ENCODE measurements around the gene DEPP1.

The DEPP1 gene

GRCh38 chr10:44977287-44978212, 1.1 kb downstream of the DEPP1 start:
- no peak for DNase-seq

- DNase-seq: no peak
Observed at GRCh38 chr10:44976352-44977198, 2.0 kb downstream of the DEPP1 start.

GRCh38 chr10:44975431-44976331, 2.9 kb downstream of the DEPP1 start:
- no peak for DNase-seq

- DNase-seq: peak; percentile 60
Observed at GRCh38 chr10:44974628-44975430, 3.8 kb downstream of the DEPP1 start.

GRCh38 chr10:44974082-44974627, 4.5 kb downstream of the DEPP1 start:
- no peak for DNase-seq

- no peak for DNase-seq
Observed at GRCh38 chr10:44973323-44974081, 5.1 kb downstream of the DEPP1 start.

GRCh38 chr10:44972874-44973306, 5.7 kb downstream of the DEPP1 start:
- DNase-seq: no peak

DNA sequence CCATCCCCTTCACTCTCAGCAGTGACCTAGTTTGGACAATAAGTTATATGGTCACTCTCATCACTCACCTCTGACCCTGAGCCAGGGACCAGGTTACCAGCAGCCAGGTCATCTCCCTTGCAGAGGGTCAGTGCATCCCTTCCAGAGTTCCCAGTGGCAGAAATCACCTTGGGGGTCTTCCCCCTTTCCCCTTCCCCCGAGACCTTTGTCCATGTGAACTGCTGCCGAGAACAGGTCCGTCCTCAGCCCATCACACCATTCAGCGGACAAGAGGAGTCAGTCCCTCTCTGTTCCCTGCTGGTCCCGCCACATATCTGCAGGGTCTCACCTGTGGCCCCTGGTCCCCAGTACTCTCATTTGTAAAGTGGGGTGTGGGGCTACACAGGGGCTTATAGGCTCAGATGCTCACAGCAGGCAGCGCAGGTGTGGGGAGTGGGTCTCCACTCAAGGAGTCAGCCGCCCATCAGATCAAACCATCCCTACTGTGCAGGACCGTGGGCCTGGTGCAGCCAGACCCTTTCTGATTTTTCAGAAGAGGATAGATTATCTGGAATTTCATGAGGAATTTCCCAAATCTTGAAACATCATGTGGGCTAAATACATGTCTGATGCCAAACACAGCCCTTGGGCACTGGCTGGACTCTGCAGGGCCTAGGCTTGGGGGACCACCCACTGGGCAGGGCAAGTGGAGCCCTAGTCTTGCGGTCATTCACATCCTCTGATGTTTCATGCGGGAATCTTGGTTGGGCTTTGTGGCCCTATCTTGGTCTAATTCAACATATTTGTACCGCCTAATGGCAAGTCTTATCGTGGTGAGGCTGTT, 6.5 kb downstream of the DEPP1 start:
- DNase-seq: no peak

DNA sequence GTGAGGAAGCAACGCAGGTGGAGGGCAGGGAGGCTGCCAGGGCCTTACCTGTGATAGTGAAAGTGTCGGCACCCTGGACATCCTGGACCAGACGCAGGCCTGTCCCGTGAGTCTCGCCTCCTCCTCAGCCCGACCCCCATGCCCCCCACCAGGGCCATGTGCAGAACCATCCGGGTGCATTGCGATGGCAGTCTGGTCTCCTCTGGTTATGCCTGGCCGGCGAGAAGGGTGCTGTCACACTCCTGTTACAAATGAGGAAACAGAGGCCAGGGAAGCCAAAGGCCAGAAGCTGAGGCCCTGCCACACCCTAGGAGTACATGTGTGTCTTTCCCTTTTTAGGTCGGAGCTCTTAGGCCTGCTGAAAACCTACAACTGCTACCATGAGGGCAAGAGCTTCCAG, 7.2 kb downstream of the DEPP1 start:
- DNase-seq: no peak

- DNase-seq: no peak
Observed at GRCh38 chr10:44970812-44971395, 7.7 kb downstream of the DEPP1 start.

GRCh38 chr10:44969854-44970253, 8.8 kb downstream of the DEPP1 start:
- no peak for DNase-seq

DNA sequence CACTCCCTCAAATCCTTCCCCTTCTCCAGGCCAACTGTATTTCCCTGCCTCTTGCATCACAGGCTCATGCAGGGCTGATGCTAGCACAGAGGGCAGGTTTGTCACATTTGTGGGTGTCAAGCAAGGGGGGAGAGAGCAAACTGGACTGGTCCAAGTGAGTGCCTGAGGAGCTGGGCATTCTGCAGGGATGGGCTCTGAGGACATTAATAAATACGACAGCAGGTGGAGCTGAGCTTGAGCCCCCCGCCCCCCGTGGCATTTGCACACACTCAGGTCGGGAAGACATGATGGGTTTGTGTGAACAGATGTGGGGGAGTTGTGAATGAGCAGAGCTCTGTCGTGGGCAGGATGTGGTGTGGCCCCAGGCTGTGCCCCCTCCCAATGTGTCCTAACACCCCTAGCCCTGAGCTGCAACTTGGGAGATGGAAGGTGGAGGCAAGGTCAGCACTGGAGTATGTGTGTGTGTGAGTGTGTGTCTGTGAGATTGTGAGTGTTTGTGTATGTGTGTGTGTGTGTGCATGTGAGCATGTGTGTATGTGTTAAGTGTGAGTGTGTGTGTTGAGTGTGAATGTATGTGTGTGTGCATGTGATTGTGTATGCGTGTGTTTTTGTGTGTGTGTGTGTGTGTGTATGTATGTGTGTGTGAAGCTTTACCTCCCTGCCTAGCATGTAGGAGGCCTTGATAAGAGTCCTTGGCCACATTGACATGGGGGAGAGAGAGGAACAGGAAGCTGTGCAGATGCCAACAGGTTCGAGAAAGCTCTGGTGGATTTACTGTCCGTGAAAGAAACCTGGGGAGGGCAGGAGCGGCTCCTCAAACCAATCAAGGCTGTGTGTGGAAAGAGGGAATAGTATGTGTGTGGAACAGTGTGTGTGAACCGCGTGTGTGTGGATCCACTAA, 9.9 kb downstream of the DEPP1 start:
- DNase-seq: no peak

DNA sequence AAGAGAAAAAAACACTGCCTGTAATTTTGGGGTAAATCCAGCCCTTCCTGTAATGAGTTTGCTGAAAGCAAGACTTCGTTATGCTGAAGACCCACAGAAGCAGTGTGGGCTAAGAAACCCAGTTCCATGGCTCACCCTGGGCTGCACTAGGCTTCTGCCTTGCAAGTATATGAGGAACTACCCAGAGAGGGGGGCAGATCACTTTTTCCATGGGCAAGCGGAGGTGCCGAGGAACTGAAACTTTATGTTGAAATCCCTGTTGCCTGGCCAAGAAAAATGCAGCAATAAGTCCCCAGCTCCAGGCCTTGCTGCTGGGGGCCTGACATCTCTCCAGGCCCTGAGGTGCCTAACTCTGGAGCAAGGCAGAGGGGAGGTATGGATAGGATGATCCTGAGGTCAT, 10.5 kb downstream of the DEPP1 start:
- no peak for DNase-seq

DNA sequence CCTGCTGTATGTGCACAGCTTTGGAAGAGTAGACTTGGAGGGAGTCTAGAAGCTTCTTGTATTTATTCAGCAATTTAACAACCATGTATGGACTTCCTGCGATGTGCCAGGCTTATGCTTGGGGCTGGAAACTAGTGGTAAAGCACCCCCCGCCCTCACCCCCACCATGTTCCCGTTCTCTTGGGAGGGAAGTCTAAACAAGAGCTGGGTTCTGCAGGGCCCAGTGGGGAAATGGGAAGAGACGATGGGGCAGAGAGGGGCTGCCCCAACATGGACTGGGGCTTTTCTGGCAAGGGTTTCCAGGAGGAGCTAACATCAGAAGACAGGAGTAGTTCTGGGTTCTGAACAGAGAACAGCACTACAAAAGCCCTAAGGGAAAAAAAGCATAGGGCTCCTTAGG, 11.0 kb downstream of the DEPP1 start:
- no peak for DNase-seq

- no peak for DNase-seq
Observed at GRCh38 chr10:44966816-44967509, 11.6 kb downstream of the DEPP1 start.

DNA sequence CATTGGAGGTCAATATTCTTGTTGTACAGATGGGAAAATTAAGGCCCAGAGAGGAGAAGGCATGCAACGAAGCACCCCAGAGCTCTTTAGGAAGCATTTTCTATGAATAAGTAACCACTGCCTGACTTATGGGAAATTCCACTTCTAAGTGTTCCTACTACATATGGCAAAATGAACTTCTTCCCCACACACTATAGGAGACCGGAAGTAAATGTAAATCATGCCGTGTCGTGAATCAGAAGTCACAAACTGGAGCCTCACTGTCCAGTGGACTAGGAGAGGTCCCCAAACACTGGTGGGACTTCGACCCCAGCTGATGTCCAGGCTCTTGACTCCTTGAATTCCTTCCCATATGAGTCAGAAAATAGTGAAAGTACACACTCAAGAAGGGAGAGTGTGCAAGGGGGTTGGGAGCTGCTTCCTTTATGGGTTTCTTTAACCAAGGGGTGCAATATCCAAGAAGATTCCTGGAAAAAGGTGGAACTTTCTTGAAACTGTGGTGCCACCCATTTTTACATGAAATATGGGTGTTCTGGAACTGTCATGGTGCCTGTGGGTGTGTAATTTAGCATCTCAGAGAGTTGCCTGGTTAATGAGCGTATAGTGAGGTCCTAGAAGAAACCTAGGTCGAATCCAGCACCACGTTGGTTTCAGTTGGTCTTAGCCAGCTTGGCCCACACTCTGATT, 12.3 kb downstream of the DEPP1 start:
- no peak for DNase-seq

DNA sequence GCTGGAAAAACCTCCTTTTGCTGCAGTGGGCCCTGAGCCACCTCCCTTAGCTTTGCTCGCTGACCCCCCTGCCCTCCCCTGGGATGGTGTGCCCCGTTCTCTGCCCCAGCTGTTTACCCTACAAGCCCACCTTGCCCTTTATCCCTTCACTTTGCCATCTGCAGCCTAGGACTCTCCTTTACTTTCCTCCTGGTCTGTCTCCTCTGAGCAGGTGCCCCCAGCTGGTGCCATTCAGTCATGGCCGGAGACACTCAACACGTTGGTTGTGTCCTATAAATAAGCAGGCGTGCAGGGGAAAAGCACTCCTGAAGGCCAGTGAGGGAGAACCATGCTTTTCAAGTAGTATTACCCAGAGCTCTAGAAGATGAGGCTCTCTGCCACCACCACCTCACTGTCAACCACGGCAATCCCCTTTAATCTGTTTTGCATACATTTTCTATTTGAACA, 12.9 kb downstream of the DEPP1 start:
- DNase-seq: no peak

Measured in stimulated activated CD4-positive, alpha-beta T cell treated with anti-CD3 and anti-CD28 coated beads, Interleukin-12 subunit alpha, Interleukin-12 subunit beta, amount 100 ng/mL, for 4 hours (primary cell).